Fibroblast of pulmonary artery (primary cell): ENCODE results near the gene CCDC87.

Experiments
- DNase-seq: peaks from one replicate; pipeline ENCODE4 v3.0.0-alpha.2; 2010; ENCODE audit warnings: low read depth
- H3K4me3 ChIP-seq: replicated peaks from 2 replicates; pipeline ENCODE4 v1.5.1; 2011; ENCODE audit warnings: low read depth, mild to moderate bottlenecking, control low read depth, low read length, moderate library complexity
- CTCF ChIP-seq: IDR thresholded peaks from 2 replicates; pipeline ENCODE4 v1.5.1; 2011; ENCODE audit warnings: mild to moderate bottlenecking, control low read depth, low read length, inconsistent platforms; ENCODE audit errors: missing control alignments

CCDC87 gene

GRCh38 chr11:66600631-66601233 lies 7.9 kb upstream of the CCDC87 start:
- peak; percentile 31 for DNase-seq
- H3K4me3 ChIP-seq: no peak overlapping the region
- no peak for TF ChIP-seq CTCF

- no peak for TF ChIP-seq CTCF
Measured at GRCh38 chr11:66600219-66600618, 7.4 kb upstream of the CCDC87 start.

GRCh38 chr11:66598993-66599392 lies 6.1 kb upstream of the CCDC87 start:
- H3K4me3 ChIP-seq: no peak overlapping the region
- DNase-seq: no peak
- no peak for TF ChIP-seq CTCF

More at GRCh38 chr11:66600219-66600618, 7.4 kb upstream of the CCDC87 start:
- no peak for DNase-seq
- no peak overlapping the region for H3K4me3 ChIP-seq

- H3K4me3 ChIP-seq: peak overlapping the region; percentile 13
- peak; percentile 94 for DNase-seq
- TF ChIP-seq CTCF: no peak
Measured at GRCh38 chr11:66595245-66595904, 2.5 kb upstream of the CCDC87 start.

GRCh38 chr11:66593650-66594049 lies 787 bp upstream of the CCDC87 start:
- DNase-seq: no peak
- peak overlapping the region; percentile 84 for H3K4me3 ChIP-seq
- no peak for TF ChIP-seq CTCF

- H3K4me3 ChIP-seq: peak overlapping the region; percentile 84
- DNase-seq: no peak
- no peak for TF ChIP-seq CTCF
Measured at GRCh38 chr11:66593303-66593635, 406 bp upstream of the CCDC87 start.

GRCh38 chr11:66591175-66591574 lies 1.7 kb downstream of the CCDC87 start:
- DNase-seq: no peak
- no peak overlapping the region for H3K4me3 ChIP-seq
- no peak for TF ChIP-seq CTCF
